ENCODE results near the gene BRD4.

Gene BRD4

GRCh38 chr19:15313649-15314279 is 18.6 kb downstream of the BRD4 start:
- no peak for DNase-seq (ENCODE audit: low read depth)

GRCh38 chr19:15307169-15307568 is 25.2 kb downstream of the BRD4 start:
- no peak for DNase-seq (ENCODE audit: low read depth)

GRCh38 chr19:15305582-15306334 is 26.6 kb downstream of the BRD4 start:
- DNase-seq (ENCODE audit: low read depth), result no peak

- DNase-seq (ENCODE audit: low read depth), result no peak
Observed at GRCh38 chr19:15304140-15304705, 28.1 kb downstream of the BRD4 start.

- DNase-seq (ENCODE audit: low read depth), result no peak
Observed at GRCh38 chr19:15303105-15303780, 29.1 kb downstream of the BRD4 start.

- no peak for DNase-seq (ENCODE audit: low read depth)
Observed at GRCh38 chr19:15300533-15301197, 31.7 kb downstream of the BRD4 start.

GRCh38 chr19:15299568-15300409 is 32.5 kb downstream of the BRD4 start:
- no peak for DNase-seq (ENCODE audit: low read depth)

- no peak for DNase-seq (ENCODE audit: low read depth)
Observed at GRCh38 chr19:15298847-15299567, 33.3 kb downstream of the BRD4 start.

- DNase-seq (ENCODE audit: low read depth), result no peak
Observed at GRCh38 chr19:15297416-15298224, 34.7 kb downstream of the BRD4 start.

GRCh38 chr19:15296841-15297415 is 35.4 kb downstream of the BRD4 start:
- DNase-seq (ENCODE audit: low read depth), result no peak

GRCh38 chr19:15296353-15296752 is 36.0 kb downstream of the BRD4 start:
- DNase-seq (ENCODE audit: low read depth), result no peak

- DNase-seq (ENCODE audit: low read depth), result no peak
Observed at GRCh38 chr19:15294561-15294990, 37.8 kb downstream of the BRD4 start.

- DNase-seq (ENCODE audit: low read depth), result no peak
Observed at GRCh38 chr19:15293781-15294491, 38.4 kb downstream of the BRD4 start.

- DNase-seq (ENCODE audit: low read depth), result no peak
Observed at GRCh38 chr19:15292847-15293582, 39.3 kb downstream of the BRD4 start.

GRCh38 chr19:15292140-15292539 is 40.2 kb downstream of the BRD4 start:
- DNase-seq (ENCODE audit: low read depth), result no peak

GRCh38 chr19:15291548-15292021 is 40.8 kb downstream of the BRD4 start:
- no peak for DNase-seq (ENCODE audit: low read depth)

- DNase-seq (ENCODE audit: low read depth), result no peak
Observed at GRCh38 chr19:15291089-15291488, 41.2 kb downstream of the BRD4 start.

GRCh38 chr19:15290166-15290565 is 42.2 kb downstream of the BRD4 start:
- no peak for DNase-seq (ENCODE audit: low read depth)

All from stimulated activated CD8-positive, alpha-beta memory T cell treated with anti-CD3 and anti-CD28 coated beads, Interleukin-4, amount 100 ng/mL, for 24 hours (primary cell).